BLaER1 (cell line): ENCODE data around the gene INHBC.
A peak's percentile ranks its signal among the peaks of the same experiment; 100 is the strongest.
"Not testable (repeated sequence)": the region's sequence is repeated elsewhere in the genome, so short reads cannot be mapped to it uniquely, and the experiment has no call there.

Experiments used
- H3K27ac ChIP-seq: shearing (Covaris generic); formaldehyde crosslinking; 2 replicates; pipeline ENCODE4 v1.8.1; 2022
- H3K27me3 ChIP-seq: shearing (Covaris generic); formaldehyde crosslinking; 2 replicates; pipeline ENCODE4 v1.8.1; 2022
- H3K36me3 ChIP-seq: shearing (Covaris generic); formaldehyde crosslinking; 2 replicates; pipeline ENCODE4 v1.8.1; 2022
- H3K4me1 ChIP-seq: shearing (Covaris generic); formaldehyde crosslinking; 2 replicates; pipeline ENCODE4 v1.8.1; 2022
- H3K4me2 ChIP-seq: shearing (Covaris generic); formaldehyde crosslinking; 2 replicates; pipeline ENCODE4 v1.8.1; 2022
- H3K4me3 ChIP-seq: shearing (Covaris generic); formaldehyde crosslinking; 2 replicates; pipeline ENCODE4 v1.8.1; 2022
- H3K9ac ChIP-seq: shearing (Covaris generic); formaldehyde crosslinking; 2 replicates; pipeline ENCODE4 v1.8.1; 2022
- H3K9me3 ChIP-seq: shearing (Covaris generic); formaldehyde crosslinking; 2 replicates; pipeline ENCODE4 v1.8.1; 2022
- H4K20me1 ChIP-seq: shearing (Covaris generic); formaldehyde crosslinking; 2 replicates; pipeline ENCODE4 v1.8.1; 2022
- Cebpa-rat ChIP-seq: shearing (Covaris generic); IDR thresholded peaks from 2 replicates; pipeline ENCODE4 v1.8.1; 2022

INHBC gene

GRCh38 chr12:57441846-57442427, 7.4 kb downstream of the INHBC start:
- Histone ChIP-seq H3K27me3 (no peaks in the 10 kb centered on the region), H3K4me3 (no peak overlapping the region), H3K9ac (no peak overlapping the region), H3K9me3 (peaks cover 17% of the 10 kb centered on the region; the same call in 1 of the 2 replicates), H3K36me3 (no peaks in the 10 kb centered on the region), H3K4me2 (no peak overlapping the region), H4K20me1 (no peaks in the 10 kb centered on the region), H3K27ac (no peak overlapping the region), H3K4me1 (no peaks in the 10 kb centered on the region)
- TF ChIP-seq Cebpa-rat: no peak

GRCh38 chr12:57444337-57444736, 9.8 kb downstream of the INHBC start:
- H3K9me3 ChIP-seq: peaks cover 17% of the 10 kb centered on the region; the same call in 1 of the 2 replicates
- H4K20me1 ChIP-seq, H3K36me3 ChIP-seq, H3K4me1 ChIP-seq, H3K4me3 ChIP-seq, H3K9ac ChIP-seq, H3K4me2 ChIP-seq, H3K27me3 ChIP-seq, H3K27ac ChIP-seq: not testable (repeated sequence)

GRCh38 chr12:57444744-57445143, 10.2 kb downstream of the INHBC start:
- no peak overlapping the region for H3K4me2 ChIP-seq
- peaks cover 17% of the 10 kb centered on the region; the same call in 1 of the 2 replicates for H3K9me3 ChIP-seq
- H3K4me1 ChIP-seq: no peaks in the 10 kb centered on the region
- no peak overlapping the region for H3K4me3 ChIP-seq
- H3K27ac ChIP-seq: no peak overlapping the region
- H3K9ac ChIP-seq: no peak overlapping the region
- H3K36me3 ChIP-seq: no peaks in the 10 kb centered on the region
- H3K27me3 ChIP-seq: no peaks in the 10 kb centered on the region
- H4K20me1 ChIP-seq: no peaks in the 10 kb centered on the region
- TF ChIP-seq Cebpa-rat: no peak

GRCh38 chr12:57446292-57446960, 11.8 kb downstream of the INHBC start:
- Histone ChIP-seq H3K27ac (no peak overlapping the region), H3K4me1 (peaks cover 5% of the 10 kb centered on the region), H3K4me2 (no peak overlapping the region), H3K27me3 (no peaks in the 10 kb centered on the region), H4K20me1 (no peaks in the 10 kb centered on the region), H3K4me3 (no peak overlapping the region), H3K36me3 (no peaks in the 10 kb centered on the region), H3K9me3 (peaks cover 8% of the 10 kb centered on the region; the same call in 1 of the 2 replicates), H3K9ac (no peak overlapping the region)
- TF ChIP-seq Cebpa-rat: no peak

GRCh38 chr12:57448669-57449068, 14.1 kb downstream of the INHBC start:
- no peaks in the 10 kb centered on the region for H4K20me1 ChIP-seq
- H3K4me2 ChIP-seq: no peak overlapping the region
- H3K4me3 ChIP-seq: no peak overlapping the region
- H3K9ac ChIP-seq: no peak overlapping the region
- peaks cover 28% of the 10 kb centered on the region for H3K4me1 ChIP-seq
- no peak overlapping the region for H3K27ac ChIP-seq
- no peak for TF ChIP-seq Cebpa-rat
- no peaks in the 10 kb centered on the region for H3K36me3 ChIP-seq
- H3K9me3 ChIP-seq: no peaks in the 10 kb centered on the region
- H3K27me3 ChIP-seq: no peaks in the 10 kb centered on the region

GRCh38 chr12:57449375-57449774, 14.8 kb downstream of the INHBC start:
- no peaks in the 10 kb centered on the region for H3K27me3 ChIP-seq
- no peak overlapping the region for H3K9ac ChIP-seq
- no peak overlapping the region for H3K4me3 ChIP-seq
- peaks cover 35% of the 10 kb centered on the region for H3K4me1 ChIP-seq
- no peaks in the 10 kb centered on the region for H3K9me3 ChIP-seq
- no peaks in the 10 kb centered on the region for H3K36me3 ChIP-seq
- H4K20me1 ChIP-seq: no peaks in the 10 kb centered on the region
- TF ChIP-seq Cebpa-rat: no peak
- H3K27ac ChIP-seq: no peak overlapping the region
- no peak overlapping the region for H3K4me2 ChIP-seq

GRCh38 chr12:57450057-57450456, 15.5 kb downstream of the INHBC start:
- no peaks in the 10 kb centered on the region for H3K27me3 ChIP-seq
- no peak for TF ChIP-seq Cebpa-rat
- H3K36me3 ChIP-seq: no peaks in the 10 kb centered on the region
- no peaks in the 10 kb centered on the region for H4K20me1 ChIP-seq
- no peak overlapping the region for H3K4me3 ChIP-seq
- H3K9ac ChIP-seq: no peak overlapping the region
- no peak overlapping the region for H3K27ac ChIP-seq
- no peaks in the 10 kb centered on the region for H3K9me3 ChIP-seq
- no peak overlapping the region for H3K4me2 ChIP-seq
- peaks cover 41% of the 10 kb centered on the region for H3K4me1 ChIP-seq

GRCh38 chr12:57451233-57451778, 16.7 kb downstream of the INHBC start:
- Histone ChIP-seq H3K9ac (no peak overlapping the region), H3K27ac (0 out of 2 replicates have a peak overlapping the region, but pooled peaks have one; percentile 18), H3K4me2 (peak overlapping the region; percentile 81)

GRCh38 chr12:57452181-57452936, 17.8 kb downstream of the INHBC start:
- peaks cover 61% of the 10 kb centered on the region for H3K4me1 ChIP-seq
- peak overlapping the region; percentile 69 for H3K27ac ChIP-seq
- H3K36me3 ChIP-seq: no peaks in the 10 kb centered on the region
- H3K9ac ChIP-seq: peak overlapping the region; percentile 38; the same call in 1 of the 2 replicates
- no peaks in the 10 kb centered on the region for H4K20me1 ChIP-seq
- H3K27me3 ChIP-seq: no peaks in the 10 kb centered on the region
- peak overlapping the region; percentile 81 for H3K4me2 ChIP-seq
- no peaks in the 10 kb centered on the region for H3K9me3 ChIP-seq
- H3K4me3 ChIP-seq: no peak overlapping the region
- TF ChIP-seq Cebpa-rat: no peak

More at GRCh38 chr12:57451233-57451778, 16.7 kb downstream of the INHBC start:
- H3K4me1 ChIP-seq: peaks cover 54% of the 10 kb centered on the region
- H4K20me1 ChIP-seq: no peaks in the 10 kb centered on the region
- no peaks in the 10 kb centered on the region for H3K27me3 ChIP-seq
- H3K4me3 ChIP-seq: no peak overlapping the region
- no peaks in the 10 kb centered on the region for H3K36me3 ChIP-seq
- no peaks in the 10 kb centered on the region for H3K9me3 ChIP-seq
- TF ChIP-seq Cebpa-rat: no peak
